ENCODE data around the gene DVL3. TPM values are rescaled to one million over a fixed set of nuclear protein-coding genes. Genes with fewer than 3 reads are reported as not detected.

Gene DVL3
- total and polyA plus RNA-seq, 10 of the 15 experiments (the other 5 are each of a cell fraction or from before 2014, with no cell fraction given): 2.2 to 39.7 (median 14.5) TPM

DNA sequence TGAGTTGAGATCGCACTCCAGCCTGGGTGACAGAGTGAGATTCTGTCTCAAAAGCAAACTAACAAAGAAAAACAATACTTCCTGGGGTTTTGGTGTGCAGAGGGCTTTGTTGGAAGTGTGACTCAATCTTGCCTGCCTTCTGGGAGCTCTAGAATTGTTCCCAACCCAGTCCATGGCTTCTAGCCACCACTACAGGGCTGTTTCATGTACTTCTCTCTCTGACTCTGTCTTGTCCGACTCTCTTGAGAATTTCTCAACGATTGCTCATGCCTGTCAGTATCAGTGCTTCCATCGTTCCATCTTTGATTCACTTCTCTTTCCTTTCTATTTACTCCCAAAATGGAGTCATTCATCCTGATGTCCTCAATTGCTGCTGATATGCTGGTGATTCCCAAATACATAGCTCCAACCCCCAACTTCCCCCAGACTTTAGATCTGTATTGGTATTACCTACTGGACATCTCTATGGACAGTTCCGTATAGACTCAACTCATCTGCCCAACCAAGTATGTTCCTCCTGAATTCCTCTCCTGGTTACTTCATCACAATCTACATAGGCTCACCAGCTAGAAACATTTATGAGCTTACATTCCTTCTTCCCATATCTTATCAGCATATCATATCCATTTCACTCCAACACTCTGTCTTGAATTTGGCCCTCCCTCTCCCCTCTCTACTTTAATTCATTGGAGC lies 17.6 kb downstream of the DVL3 start:
- H3K9me3 ChIP-seq (replicated peaks; ENCODE audit: control insufficient read depth, insufficient read depth, low read length): no peaks in the 10 kb centered on the region
- no peaks in the 10 kb centered on the region for H4K20me1 ChIP-seq (ENCODE audit: control insufficient read depth, insufficient read depth)
- H3K4me3 ChIP-seq: no peak overlapping the region
- no peak for DNase-seq (ENCODE audit: low read depth, low spot score)
- peaks cover under 1 to 6% of the 10 kb centered on the region in 2 experiments; a peak in 3 of 4 replicates for H3K36me3 ChIP-seq (ENCODE audit: control insufficient read depth in 2 of 2, insufficient read depth in 2 of 2, low read length in 1 of 2)
- H3K27ac ChIP-seq (ENCODE audit: control insufficient read depth, insufficient read depth): no peak overlapping the region
- TF ChIP-seq SUZ12 (IDR thresholded peaks at IDR 0.05; ENCODE audit: unreplicated experiment) (no peak), RFX5 (IDR thresholded peaks at IDR 0.05; ENCODE audit: low read depth, low read length) (no peak), CEBPB (IDR thresholded peaks at IDR 0.05; ENCODE audit: borderline replicate concordance in 1 of 2, low read depth in 2 of 2, low read length in 2 of 2) (no peak), RCOR1 (conservative IDR thresholded peaks at IDR 0.05; ENCODE audit: low read depth, low read length) (no peak), NR2F1 (conservative IDR thresholded peaks at IDR 0.05) (no peak), TBL1XR1 (IDR thresholded peaks at IDR 0.05; ENCODE audit: low read depth, low read length) (no peak)
- TF ChIP-seq, protein P1, sequence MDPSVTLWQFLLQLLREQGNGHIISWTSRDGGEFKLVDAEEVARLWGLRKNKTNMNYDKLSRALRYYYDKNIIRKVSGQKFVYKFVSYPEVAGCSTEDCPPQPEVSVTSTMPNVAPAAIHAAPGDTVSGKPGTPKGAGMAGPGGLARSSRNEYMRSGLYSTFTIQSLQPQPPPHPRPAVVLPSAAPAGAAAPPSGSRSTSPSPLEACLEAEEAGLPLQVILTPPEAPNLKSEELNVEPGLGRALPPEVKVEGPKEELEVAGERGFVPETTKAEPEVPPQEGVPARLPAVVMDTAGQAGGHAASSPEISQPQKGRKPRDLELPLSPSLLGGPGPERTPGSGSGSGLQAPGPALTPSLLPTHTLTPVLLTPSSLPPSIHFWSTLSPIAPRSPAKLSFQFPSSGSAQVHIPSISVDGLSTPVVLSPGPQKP (IDR thresholded peaks at IDR 0.05; ENCODE audit: low read depth, low read length): no peak
- CTCF ChIA-PET: interaction anchor here (0.7 to 2.3 kb wide), 6 partner anchors 9 to 277 kb away, joined by 3 to 12 read pairs (median 4); partner anchors contain the start of gene ABCF3
- RAD21 ChIA-PET (ENCODE audit: unreplicated experiment): interaction anchor here (1.3 to 1.5 kb wide), 2 partner anchors 13 to 38 kb away, joined by 3 to 4 read pairs; partner anchors contain the start of genes ABCF3 and EIF2B5
- no peak overlapping the region for H2AFZ ChIP-seq (ENCODE audit: control insufficient read depth, low read depth, low read length)
- no peak overlapping the region for H3K9ac ChIP-seq (ENCODE audit: control insufficient read depth, insufficient read depth, low read length)
- H3K4me1 ChIP-seq (ENCODE audit: control insufficient read depth, insufficient read depth, low read length): peaks cover 9% of the 10 kb centered on the region
- no peak overlapping the region for H3K4me2 ChIP-seq (ENCODE audit: control insufficient read depth, insufficient read depth)
- intact Hi-C loops (cut with micrococcal nuclease; ENCODE audit: unreplicated experiment) (no loop called here), in situ Hi-C loops (cut with MboI) (no loop called here)
- ATAC-seq: no peak
- POLR2A ChIA-PET: interaction anchor here (1.2 to 2.8 kb wide), 3 partner anchors 12 to 40 kb away, joined by 3 to 16 read pairs (median 5); no protein-coding TSS in a partner anchor
- WGBS (ENCODE audit: insufficient coverage, insufficient replicate concordance, low lambda C conversion rate, missing lambda C conversion rate): 95% methylated on average over 5 of the region's 5 CpGs
- no peaks in the 10 kb centered on the region for H3K27me3 ChIP-seq (replicated peaks in 1 of 2; ENCODE audit: control insufficient read depth in 2 of 2, insufficient read depth in 2 of 2, low read length in 1 of 2)
- SMC1A ChIA-PET (ENCODE audit: uncharacterized antibody, unreplicated experiment): interaction anchor here (1.0 to 1.5 kb wide), 3 partner anchors 13 to 43 kb away, joined by 3 to 4 read pairs (median 4); no protein-coding TSS in a partner anchor
- FAIRE-seq: no peak
- H3K79me2 ChIP-seq (ENCODE audit: control insufficient read depth, insufficient read depth, low read length): peaks cover 29% of the 10 kb centered on the region
- BruUV-seq (replicated peaks): TSS peak; percentile 10
